DMS153 treated with DMSO at 0.1 percent for 48 hours (cell line): ENCODE data around the gene TNFRSF11A.

Experiments
- DNase-seq: peaks from one replicate; lab custom pipeline; 2025; ENCODE audit not compliant: unreplicated experiment; lab: John Stamatoyannopoulos, UW

TNFRSF11A gene

DNA sequence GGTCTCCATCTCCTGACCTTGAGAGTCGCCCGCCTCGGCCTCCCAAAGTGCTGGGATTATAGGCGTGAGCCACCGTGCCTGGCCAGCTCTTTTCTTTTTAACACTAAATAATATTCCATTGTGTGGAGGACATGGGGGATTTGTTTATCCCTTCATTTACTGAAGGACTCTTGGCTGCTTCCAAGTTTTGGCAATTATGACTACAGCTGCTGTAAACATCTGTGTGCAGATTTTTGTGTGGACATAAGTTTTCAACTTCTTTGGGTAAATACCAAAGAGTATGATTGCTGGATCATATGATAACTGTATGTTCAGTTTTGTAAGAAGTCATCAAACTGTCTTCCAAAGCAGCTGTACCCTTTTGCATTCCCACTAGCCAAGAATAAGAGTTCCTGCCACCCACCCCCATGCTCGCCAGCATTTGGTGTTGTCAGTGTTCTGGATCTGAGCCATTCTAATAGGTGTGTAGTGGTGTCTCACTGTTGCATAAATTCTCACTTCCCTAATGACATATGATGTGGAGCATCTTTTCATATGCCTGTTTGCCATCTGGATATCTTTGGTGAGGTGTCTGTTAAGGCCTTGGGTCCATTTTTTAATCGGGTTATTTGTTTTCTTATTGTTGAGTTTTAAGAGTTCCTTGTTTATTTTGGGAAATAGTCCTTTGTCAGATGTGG is 52.2 kb downstream of the TNFRSF11A start:
- no peak for DNase-seq

DNA sequence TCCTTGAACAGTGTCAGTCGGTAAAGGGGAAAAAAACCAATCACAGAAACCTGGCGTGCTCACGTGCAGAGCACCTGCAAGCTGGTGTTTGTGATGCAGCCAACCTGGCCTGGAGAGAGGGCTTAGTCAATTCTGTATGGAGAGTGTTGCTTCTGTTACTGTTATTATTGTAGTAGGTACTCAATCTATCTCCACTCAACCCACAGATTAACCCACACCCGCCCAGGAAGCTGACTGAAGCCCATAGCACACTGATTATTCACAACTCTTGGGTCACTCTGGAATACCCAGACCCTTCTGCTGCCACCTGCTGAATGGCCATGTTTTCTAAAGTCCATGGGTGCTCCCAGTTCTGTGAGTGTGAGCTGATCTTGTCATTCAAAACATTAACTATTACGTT is 53.9 kb downstream of the TNFRSF11A start:
- no peak for DNase-seq

DNA sequence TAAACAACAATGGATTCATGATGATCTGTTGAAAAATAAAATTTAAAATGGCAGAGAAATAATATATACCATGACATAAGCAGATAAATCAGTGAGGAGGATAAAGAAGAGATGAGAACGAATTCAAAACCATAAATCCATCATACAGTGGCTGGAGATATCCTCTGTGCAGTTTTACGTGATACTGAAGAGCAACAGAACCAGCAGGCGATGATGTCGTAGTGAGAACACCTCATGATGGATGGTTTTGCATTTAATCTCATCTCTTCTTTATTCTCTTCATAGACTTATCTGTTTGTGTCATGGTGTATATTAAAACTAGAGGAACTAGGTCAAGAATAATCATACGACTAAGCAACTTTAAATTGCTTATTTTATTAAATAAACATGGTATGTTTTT is 56.3 kb downstream of the TNFRSF11A start:
- DNase-seq = no peak

- no peak for DNase-seq
Observed at GRCh38 chr18:62384068-62384467, 59.0 kb downstream of the TNFRSF11A start.

GRCh38 chr18:62384610-62385097 is 59.5 kb downstream of the TNFRSF11A start:
- DNase-seq = no peak

- no peak for DNase-seq
Observed at GRCh38 chr18:62386091-62386490, 61.0 kb downstream of the TNFRSF11A start.

GRCh38 chr18:62386601-62387000 is 61.5 kb downstream of the TNFRSF11A start:
- no peak for DNase-seq

DNA sequence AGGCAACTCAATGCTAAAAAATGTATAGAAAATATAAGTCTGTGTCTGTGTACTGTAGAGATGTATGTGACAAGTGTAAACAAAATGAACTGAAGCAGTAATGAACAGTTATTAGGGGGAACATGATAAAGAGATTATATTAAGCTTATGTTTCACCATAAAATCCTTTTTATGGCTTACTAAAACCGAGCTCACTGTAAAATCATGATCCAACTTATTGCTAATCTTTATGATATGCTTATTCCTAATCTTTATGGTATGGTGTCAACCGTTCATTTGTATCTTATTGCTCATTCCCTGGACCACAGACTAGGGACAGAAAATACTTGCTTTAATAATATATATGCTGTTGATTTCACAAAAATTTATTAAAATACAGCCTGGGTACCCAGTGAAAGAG is 62.1 kb downstream of the TNFRSF11A start:
- DNase-seq = no peak

- DNase-seq = no peak
Observed at GRCh38 chr18:62388855-62389760, 64.0 kb downstream of the TNFRSF11A start.

- DNase-seq = no peak
Observed at GRCh38 chr18:62389761-62390481, 64.8 kb downstream of the TNFRSF11A start.

DNA sequence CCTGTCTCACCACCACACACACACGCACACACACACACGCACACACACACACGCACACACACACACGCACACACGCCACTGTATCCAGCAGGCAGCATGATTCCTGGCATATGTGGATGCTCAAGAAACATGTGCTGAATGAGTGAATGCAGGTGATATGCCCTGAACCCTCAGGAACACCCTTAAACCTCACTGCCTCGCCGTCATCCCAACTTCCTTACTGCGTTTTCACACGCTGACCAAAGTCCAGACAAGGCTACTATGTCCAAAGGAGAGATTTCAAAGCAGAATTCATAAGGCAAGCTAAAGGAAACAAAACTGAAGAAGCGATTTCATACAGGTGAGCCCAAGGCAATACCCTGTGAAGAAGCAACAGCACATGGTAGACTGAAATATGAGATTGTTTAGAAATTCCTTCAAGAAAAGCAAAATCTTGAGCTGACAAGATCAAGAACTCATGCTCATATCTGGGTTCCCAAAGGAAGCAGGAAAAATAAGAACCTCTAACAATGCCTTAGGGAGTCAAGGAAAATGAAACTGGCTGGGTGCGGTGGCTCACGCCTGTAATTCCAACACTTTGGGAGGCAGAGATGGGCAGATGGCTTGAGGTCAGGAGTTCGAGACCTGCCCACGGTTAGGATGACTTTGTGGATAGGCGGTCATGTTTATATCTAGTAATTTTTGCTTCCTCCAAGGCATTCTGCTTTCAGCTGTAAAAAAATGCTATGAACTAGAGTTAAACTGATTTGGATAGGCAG is 69.1 kb downstream of the TNFRSF11A start:
- no peak for DNase-seq

DNA sequence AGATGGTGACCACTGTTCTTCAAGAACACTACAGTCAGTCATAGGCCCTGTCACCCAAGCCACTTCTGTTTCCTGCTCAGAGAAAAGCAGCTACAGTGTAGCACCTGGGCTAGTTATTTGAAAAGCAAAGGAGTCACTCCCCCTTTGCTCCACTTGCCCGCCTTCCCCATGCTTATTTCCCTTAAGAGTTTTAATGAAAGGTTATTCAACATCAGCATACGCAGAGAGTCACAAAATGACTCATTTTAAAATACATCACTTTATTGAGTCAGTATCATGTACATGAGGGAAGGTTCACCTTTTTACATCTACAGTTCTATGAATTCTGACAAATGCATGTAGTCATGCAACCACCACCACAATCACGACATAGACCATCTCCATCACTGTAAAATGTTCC is 71.3 kb downstream of the TNFRSF11A start:
- no peak for DNase-seq

DNA sequence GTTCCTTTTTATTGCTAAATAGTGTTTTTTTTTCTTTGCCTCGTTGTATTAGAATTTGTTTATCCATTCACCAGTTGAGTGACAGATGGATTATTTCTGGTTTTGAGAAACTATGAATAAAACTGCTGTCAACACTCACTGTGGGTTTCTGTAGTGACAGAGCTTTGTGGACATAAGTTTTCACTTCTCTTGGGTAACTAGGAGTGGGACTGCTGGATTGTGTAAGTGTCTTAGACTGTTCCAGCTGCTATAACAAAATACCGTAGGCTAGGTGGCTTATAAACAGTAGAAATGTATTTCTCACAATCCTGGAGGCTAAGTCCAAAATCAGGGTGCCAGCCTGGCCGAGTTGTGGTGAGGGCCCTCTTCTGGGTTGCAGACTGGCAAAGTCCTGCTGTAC is 71.9 kb downstream of the TNFRSF11A start:
- no peak for DNase-seq

DNA sequence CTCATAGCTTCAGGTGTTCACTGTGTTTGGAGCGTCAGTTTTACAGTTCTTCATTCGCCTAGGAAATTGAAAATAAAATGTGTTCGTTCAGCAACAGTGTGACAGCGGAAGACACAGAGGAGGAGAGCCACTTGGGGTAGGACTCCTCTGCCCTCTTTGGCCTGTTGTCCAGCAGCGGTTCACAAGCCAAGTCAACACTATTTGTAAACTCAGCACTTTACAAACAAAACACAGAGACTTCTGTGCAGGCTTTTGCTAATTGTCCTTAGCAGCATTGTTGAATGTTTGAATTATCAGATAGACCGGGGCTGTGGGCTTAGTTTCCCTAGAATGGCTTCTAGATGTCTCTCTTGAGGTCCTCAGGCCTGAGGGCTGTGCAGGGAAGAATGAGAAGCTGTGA is 73.2 kb downstream of the TNFRSF11A start:
- DNase-seq = no peak

DNA sequence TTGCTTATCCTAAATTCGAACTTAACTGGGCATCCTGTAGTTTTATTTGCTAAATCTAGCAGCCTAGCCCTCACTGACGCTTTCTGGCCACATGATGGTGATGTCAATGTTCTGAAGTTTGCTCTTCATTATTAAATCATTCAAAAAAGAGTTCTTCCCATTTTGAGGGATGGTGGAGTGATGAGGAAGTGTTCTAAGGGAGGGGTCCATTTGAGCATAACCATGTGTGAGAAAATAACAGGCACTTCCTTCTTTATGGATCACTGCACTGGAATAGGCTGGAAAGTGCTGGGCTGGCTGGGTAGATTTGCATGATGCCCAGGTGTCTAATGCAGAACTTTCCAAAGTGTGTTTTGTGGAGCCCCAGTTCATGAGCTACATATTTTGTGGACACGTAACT is 74.2 kb downstream of the TNFRSF11A start:
- DNase-seq = no peak

- peak; percentile 93 for DNase-seq
Observed at GRCh38 chr18:62399781-62400308, 74.7 kb downstream of the TNFRSF11A start.

GRCh38 chr18:62400916-62401315 is 75.8 kb downstream of the TNFRSF11A start:
- DNase-seq = no peak

DNA sequence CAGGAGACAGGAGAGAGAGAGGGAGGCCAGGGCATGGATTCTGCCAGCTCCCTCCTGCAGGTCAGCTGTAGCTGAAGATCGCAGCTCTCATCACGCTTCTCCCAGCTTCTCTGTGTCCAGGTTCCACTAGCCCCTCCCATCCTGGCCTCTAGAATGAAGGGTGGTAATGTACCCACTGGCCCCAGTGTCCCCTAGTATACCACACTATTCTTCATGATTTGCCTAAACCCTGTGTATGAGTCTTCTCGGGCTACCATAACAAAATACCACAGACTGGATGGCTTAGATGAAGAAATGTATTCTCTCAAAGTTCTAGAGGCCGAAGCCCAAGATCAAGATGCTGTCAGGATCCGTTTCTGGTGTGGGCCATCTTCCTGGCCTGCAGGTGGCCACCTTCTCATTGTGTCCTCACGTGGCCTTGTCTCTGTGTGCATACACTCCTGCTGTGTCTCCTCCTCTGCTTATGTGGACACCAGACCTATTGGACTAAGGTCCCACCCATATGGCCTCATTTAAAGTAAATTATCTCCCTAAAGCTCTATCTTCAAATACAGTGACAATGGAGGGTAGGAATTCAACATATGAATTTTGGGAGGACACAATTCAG is 77.3 kb downstream of the TNFRSF11A start:
- DNase-seq = no peak

- no peak for DNase-seq
Observed at GRCh38 chr18:62403120-62403519, 78.0 kb downstream of the TNFRSF11A start.

GRCh38 chr18:62404881-62405280 is 79.8 kb downstream of the TNFRSF11A start:
- no peak for DNase-seq
